MM.1S (cell line): ENCODE measurements around the gene NTN4.

Source experiments
- CTCF ChIP-seq: fragments of 300-600 bp; sonication (generic); IDR thresholded peaks from 2 replicates; pipeline ENCODE4 v1.5.1; 2016; ENCODE audit warnings: antibody characterized with exemption, low read length, mixed read lengths
- EZH2 ChIP-seq: fragments of 300-600 bp; sonication (generic); optimal IDR thresholded peaks from 2 replicates; pipeline ENCODE3; 2017; ENCODE audit warnings: low read depth, mild to moderate bottlenecking, antibody characterized with exemption, low read length, mixed read lengths
- EZH2phosphoT487 ChIP-seq: fragments of 300-600 bp; sonication (generic); IDR thresholded peaks from 2 replicates; pipeline ENCODE4 v1.6.1; 2018; ENCODE audit warnings: antibody characterized with exemption, low read length

GRCh38 chr12:95629392-95629791, 161.2 kb downstream of the NTN4 start:
- TF ChIP-seq CTCF (no peak), EZH2 (no peak), EZH2phosphoT487 (no peak)
